GM12801 (cell line): ENCODE results near the gene GIGYF2.

Source experiments
- TF ChIP-seq, protein P1 (sequence below): IDR thresholded peaks from one replicate; pipeline ENCODE4 v1.5.1; 2011; ENCODE audit warnings: control low read depth; ENCODE audit not compliant: insufficient read length; ENCODE audit errors: extremely low read depth

The GIGYF2 gene

GRCh38 chr2:232662486-232663260 is 34.5 kb upstream of the GIGYF2 start:
- TF ChIP-seq, protein P1, sequence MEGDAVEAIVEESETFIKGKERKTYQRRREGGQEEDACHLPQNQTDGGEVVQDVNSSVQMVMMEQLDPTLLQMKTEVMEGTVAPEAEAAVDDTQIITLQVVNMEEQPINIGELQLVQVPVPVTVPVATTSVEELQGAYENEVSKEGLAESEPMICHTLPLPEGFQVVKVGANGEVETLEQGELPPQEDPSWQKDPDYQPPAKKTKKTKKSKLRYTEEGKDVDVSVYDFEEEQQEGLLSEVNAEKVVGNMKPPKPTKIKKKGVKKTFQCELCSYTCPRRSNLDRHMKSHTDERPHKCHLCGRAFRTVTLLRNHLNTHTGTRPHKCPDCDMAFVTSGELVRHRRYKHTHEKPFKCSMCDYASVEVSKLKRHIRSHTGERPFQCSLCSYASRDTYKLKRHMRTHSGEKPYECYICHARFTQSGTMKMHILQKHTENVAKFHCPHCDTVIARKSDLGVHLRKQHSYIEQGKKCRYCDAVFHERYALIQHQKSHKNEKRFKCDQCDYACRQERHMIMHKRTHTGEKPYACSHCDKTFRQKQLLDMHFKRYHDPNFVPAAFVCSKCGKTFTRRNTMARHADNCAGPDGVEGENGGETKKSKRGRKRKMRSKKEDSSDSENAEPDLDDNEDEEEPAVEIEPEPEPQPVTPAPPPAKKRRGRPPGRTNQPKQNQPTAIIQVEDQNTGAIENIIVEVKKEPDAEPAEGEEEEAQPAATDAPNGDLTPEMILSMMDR, result no peak

- TF ChIP-seq, protein P1, result no peak
Observed at GRCh38 chr2:232666051-232666805, 30.9 kb upstream of the GIGYF2 start.

DNA sequence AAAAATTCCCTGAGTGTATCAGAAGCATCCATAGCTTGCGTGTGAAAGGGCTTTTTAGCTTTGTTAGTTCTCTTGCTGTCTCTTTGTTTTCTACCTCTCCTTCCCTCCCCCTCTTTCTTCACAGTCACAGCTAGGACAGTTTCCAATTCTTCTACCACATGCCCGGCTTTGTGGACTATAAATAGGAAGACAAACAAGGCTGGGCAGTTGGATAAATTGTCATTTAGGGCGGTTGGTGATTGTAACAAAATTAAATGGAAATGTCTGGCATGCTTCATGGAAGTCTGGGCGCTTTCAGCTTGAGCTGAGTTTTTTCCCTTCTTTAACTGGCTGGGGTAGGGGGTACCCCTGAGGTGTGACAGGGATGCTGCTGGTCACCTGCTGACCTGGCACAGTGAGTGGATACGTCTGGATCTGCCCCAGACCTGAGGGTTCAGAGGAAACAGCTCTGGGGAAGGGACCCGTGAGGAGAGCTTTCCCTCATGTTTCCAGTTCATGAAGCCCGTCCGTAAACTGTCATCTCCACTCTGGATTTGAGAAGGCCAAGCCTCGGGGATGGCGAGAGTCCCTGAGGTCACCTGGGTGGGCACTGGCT is 29.0 kb upstream of the GIGYF2 start:
- TF ChIP-seq, protein P1, result no peak

DNA sequence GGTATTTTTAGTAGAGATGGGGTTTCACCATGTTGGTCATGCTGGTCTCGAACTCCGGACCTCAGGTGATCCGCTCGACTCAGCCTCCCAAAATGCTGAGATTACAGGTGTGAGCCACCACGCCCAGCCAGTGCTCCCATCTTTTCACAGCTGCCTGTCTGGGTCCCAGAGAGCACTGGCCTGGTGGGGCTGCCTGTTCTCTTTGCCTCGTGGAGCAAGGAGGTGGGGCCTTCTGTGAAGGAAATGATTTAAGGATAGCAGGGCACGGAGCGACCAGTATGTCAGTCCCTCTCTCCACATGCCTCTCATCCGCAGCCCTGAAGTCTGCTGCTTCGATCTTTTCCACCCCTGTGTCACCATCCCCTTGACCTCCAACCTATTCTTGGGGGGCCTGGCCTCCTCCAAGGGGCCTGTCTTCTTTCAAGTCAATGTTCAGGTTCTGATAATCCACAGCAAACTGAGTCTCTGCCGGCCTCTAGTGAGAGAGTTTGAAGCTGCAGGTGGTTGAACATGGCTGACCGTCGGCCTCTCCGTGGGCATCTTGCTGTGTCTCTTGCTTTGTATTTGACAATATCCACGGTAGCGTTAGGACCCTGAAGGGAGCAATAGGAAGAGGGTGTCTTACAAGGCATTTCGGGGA is 28.2 kb upstream of the GIGYF2 start:
- TF ChIP-seq, protein P1, result no peak

DNA sequence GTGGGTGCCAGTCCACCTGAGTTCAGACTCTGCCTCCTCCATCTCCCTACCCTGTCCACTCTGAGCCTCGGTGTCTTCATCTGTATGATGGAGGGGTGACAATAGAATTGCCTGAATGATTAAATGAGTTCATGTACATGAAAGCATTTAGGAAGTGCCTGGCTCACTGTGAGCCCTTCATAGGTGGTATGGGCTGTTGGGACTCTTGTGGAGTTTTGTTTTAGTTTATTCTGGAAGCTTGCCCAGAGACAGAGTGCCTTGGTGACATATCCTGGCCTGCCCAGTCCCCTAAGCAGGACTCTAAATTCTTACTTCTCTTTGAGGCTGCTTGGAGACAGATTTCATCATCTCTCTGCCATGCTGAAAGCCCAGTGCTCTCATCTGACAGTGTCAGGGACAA is 24.5 kb upstream of the GIGYF2 start:
- TF ChIP-seq, protein P1, result no peak

DNA sequence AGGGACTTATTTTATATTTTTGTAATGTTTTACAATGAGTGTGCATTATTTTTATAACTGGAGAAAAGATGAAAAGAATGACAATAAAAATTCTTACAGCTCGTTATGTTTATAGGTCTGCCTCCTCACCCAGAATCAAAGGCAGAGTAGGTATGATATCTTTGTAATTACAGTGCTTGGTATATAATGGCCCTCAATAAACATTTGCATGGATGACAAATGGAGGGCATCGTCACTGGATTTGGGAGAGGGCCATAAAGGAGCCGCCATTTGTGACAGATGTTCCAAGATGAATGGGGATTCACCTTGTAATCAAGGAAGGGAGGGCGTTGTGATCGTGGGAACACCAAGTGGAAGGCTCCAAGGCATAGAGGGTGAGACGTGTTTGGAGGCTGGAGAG is 22.6 kb upstream of the GIGYF2 start:
- TF ChIP-seq, protein P1, result no peak

GRCh38 chr2:232675381-232675780 is 21.8 kb upstream of the GIGYF2 start:
- TF ChIP-seq, protein P1, result no peak
